Suprapubic skin (tissue), 3 donors: ENCODE results near the gene UBE2F.

ENCODE experiments used
- CTCF ChIP-seq, 2 donors: fragments of 200-600 bp in 1 of 2; fragments of 450-650 bp in 1 of 2; sonication (generic) in 1 of 2; IDR thresholded peaks; one replicate each; pipeline ENCODE4 v1.5.1; 2016 to 2019; ENCODE audit warnings: antibody characterized with exemption in 2 of 2, mild to moderate bottlenecking in 1 of 2, moderate library complexity in 1 of 2
- POLR2A ChIP-seq, 2 donors: fragments of 450-650 bp; IDR thresholded peaks; one replicate each; pipeline ENCODE4 v1.6.1; 2017; ENCODE audit warnings: antibody characterized with exemption in 2 of 2, mild to moderate bottlenecking in 2 of 2, moderate library complexity in 2 of 2

GRCh38 chr2:237964194-237964577 is 2.6 kb upstream of the UBE2F start:
- TF ChIP-seq POLR2A (IDR thresholded peaks at IDR 0.05) (no peak), CTCF (IDR thresholded peaks at IDR 0.05) (no peak)
